HEK293 (cell line): Measurements from ENCODE around the gene ARHGEF4.

ENCODE experiments used
- CTCF ChIA-PET: fragments of 350-600 bp; formaldehyde crosslinking; extraction: SDS; loops from one replicate; lab custom pipeline; 2021; ENCODE audit warnings: antibody characterized with exemption; lab: Yijun Ruan, JAX
- POLR2A ChIA-PET: fragments of 300-600 bp; formaldehyde crosslinking; extraction: SDS; loops from one replicate; lab custom pipeline; 2020; ENCODE audit warnings: antibody characterized with exemption, inconsistent platforms; lab: Yijun Ruan, JAX
- H3K27ac ChIP-seq: fragments of 200-500 bp; sonication (Bioruptor generic); 2 replicates; pipeline ENCODE4 v1.5.1; 2014; ENCODE audit warnings: low read depth, low read length, control low read depth, inconsistent platforms; ENCODE audit errors: extremely low read depth
- H3K36me3 ChIP-seq, 2 experiments: fragments of 200-500 bp in 1 of 2; sonication (Bioruptor generic) in 1 of 2; 1 replicate in 1 of 2; 2 replicates in 1 of 2; pipeline ENCODE4 v1.5.1; 2014 to 2017; ENCODE audit warnings: inconsistent platforms in 2 of 2, low read length in 2 of 2; ENCODE audit not compliant: control insufficient read depth in 2 of 2, insufficient read depth in 1 of 2
- H3K4me1 ChIP-seq: fragments of 200-500 bp; sonication (Bioruptor generic); 2 replicates; pipeline ENCODE4 v1.5.1; 2014; ENCODE audit warnings: mild to moderate bottlenecking, low read length, inconsistent platforms; ENCODE audit not compliant: control insufficient read depth, insufficient read depth
- H3K4me3 ChIP-seq: 2 replicates; pipeline ENCODE4 v1.5.1; 2011; ENCODE audit warnings: low read depth, mild to moderate bottlenecking, control low read depth, low read length, moderate library complexity
- H3K9me3 ChIP-seq: fragments of 200-500 bp; sonication (Bioruptor generic); 2 replicates; pipeline ENCODE4 v1.5.1; 2014; ENCODE audit warnings: low read depth, low read length, inconsistent platforms; ENCODE audit not compliant: control insufficient read depth, insufficient read depth
- ATF2 ChIP-seq: fragments of 450-650 bp; formaldehyde crosslinking; IDR thresholded peaks from 2 replicates; pipeline ENCODE4 v1.5.1; 2016; ENCODE audit warnings: missing biosample characterization, missing genetic modification characterization, low read depth
- CTCF ChIP-seq: fragments of 450-650 bp; formaldehyde crosslinking; IDR thresholded peaks from 2 replicates; pipeline ENCODE4 v1.5.1; 2016; ENCODE audit warnings: missing biosample characterization, missing genetic modification characterization
- HOXC10 ChIP-seq: sonication (generic); formaldehyde crosslinking; IDR thresholded peaks from 2 replicates; pipeline ENCODE4 v1.8.1; 2023; ENCODE audit warnings: mild to moderate bottlenecking, missing genetic modification reagents
- KLF1 ChIP-seq: fragments of 450-650 bp; formaldehyde crosslinking; IDR thresholded peaks from 2 replicates; pipeline ENCODE4 v1.5.1; 2016; ENCODE audit warnings: missing biosample characterization, missing genetic modification characterization
- SP2 ChIP-seq: fragments of 450-650 bp; formaldehyde crosslinking; IDR thresholded peaks from 2 replicates; pipeline ENCODE4 v1.5.1; 2016; ENCODE audit warnings: missing biosample characterization, missing genetic modification characterization
- TCF7L2 ChIP-seq: IDR thresholded peaks from 2 replicates; pipeline ENCODE4 v1.6.1; 2011; ENCODE audit warnings: low read depth, mild to moderate bottlenecking, inconsistent platforms, low read length, moderate library complexity, borderline replicate concordance
- ZBTB21 ChIP-seq: fragments of 450-650 bp; formaldehyde crosslinking; IDR thresholded peaks from 2 replicates; pipeline ENCODE4 v1.5.1; 2017; ENCODE audit warnings: missing biosample characterization, missing genetic modification characterization
- ZFP69B ChIP-seq: fragments of 450-650 bp; formaldehyde crosslinking; IDR thresholded peaks from 2 replicates; pipeline ENCODE4 v1.5.1; 2016; ENCODE audit warnings: missing biosample characterization, missing genetic modification characterization
- ZNF140 ChIP-seq: fragments of 450-650 bp; formaldehyde crosslinking; IDR thresholded peaks from 2 replicates; pipeline ENCODE4 v1.5.1; 2016; ENCODE audit warnings: missing biosample characterization, missing genetic modification characterization
- ZNF214 ChIP-seq: fragments of 450-650 bp; formaldehyde crosslinking; IDR thresholded peaks from 2 replicates; pipeline ENCODE4 v1.5.1; 2017; ENCODE audit warnings: missing biosample characterization, mild to moderate bottlenecking, missing genetic modification characterization, borderline replicate concordance
- ZNF223 ChIP-seq: fragments of 450-650 bp; formaldehyde crosslinking; IDR thresholded peaks from 2 replicates; pipeline ENCODE4 v1.5.1; 2016; ENCODE audit warnings: missing biosample characterization, missing genetic modification characterization
- ZNF311 ChIP-seq: fragments of 450-650 bp; formaldehyde crosslinking; IDR thresholded peaks from 2 replicates; pipeline ENCODE4 v1.5.1; 2017; ENCODE audit warnings: missing biosample characterization, missing genetic modification characterization, borderline replicate concordance
- ZNF394 ChIP-seq: fragments of 450-650 bp; formaldehyde crosslinking; IDR thresholded peaks from 2 replicates; pipeline ENCODE4 v1.5.1; 2016; ENCODE audit warnings: missing biosample characterization, missing genetic modification characterization, mild to moderate bottlenecking, moderate library complexity, borderline replicate concordance
- ZNF473 ChIP-seq: fragments of 450-650 bp; formaldehyde crosslinking; IDR thresholded peaks from 2 replicates; pipeline ENCODE4 v1.5.1; 2017; ENCODE audit warnings: missing biosample characterization, missing genetic modification characterization
- ZNF514 ChIP-seq: fragments of 450-650 bp; formaldehyde crosslinking; IDR thresholded peaks from 2 replicates; pipeline ENCODE4 v1.5.1; 2016; ENCODE audit warnings: missing biosample characterization, missing genetic modification characterization
- ZNF549 ChIP-seq: fragments of 450-650 bp; IDR thresholded peaks from 2 replicates; pipeline ENCODE4 v1.5.1; 2018; ENCODE audit warnings: missing biosample characterization, missing genetic modification characterization, mild to moderate bottlenecking, inconsistent platforms, moderate library complexity
- ZNF585B ChIP-seq: fragments of 450-650 bp; formaldehyde crosslinking; IDR thresholded peaks from 2 replicates; pipeline ENCODE4 v1.5.1; 2016; ENCODE audit warnings: missing biosample characterization, missing genetic modification characterization
- ZNF610 ChIP-seq: fragments of 450-650 bp; formaldehyde crosslinking; IDR thresholded peaks from 2 replicates; pipeline ENCODE4 v1.5.1; 2016; ENCODE audit warnings: missing biosample characterization, missing genetic modification characterization, borderline replicate concordance
- ZNF623 ChIP-seq: fragments of 450-650 bp; formaldehyde crosslinking; IDR thresholded peaks from 2 replicates; pipeline ENCODE4 v1.5.1; 2016; ENCODE audit warnings: missing biosample characterization, missing genetic modification characterization
- ZNF639 ChIP-seq: fragments of 450-650 bp; formaldehyde crosslinking; IDR thresholded peaks from 2 replicates; pipeline ENCODE4 v1.5.1; 2016; ENCODE audit warnings: missing biosample characterization, missing genetic modification characterization
- ZNF658 ChIP-seq: fragments of 450-650 bp; formaldehyde crosslinking; IDR thresholded peaks from 2 replicates; pipeline ENCODE4; 2016; ENCODE audit warnings: missing biosample characterization, missing genetic modification characterization
- ZNF664 ChIP-seq: fragments of 450-650 bp; formaldehyde crosslinking; IDR thresholded peaks from 2 replicates; pipeline ENCODE4 v1.5.1; 2016; ENCODE audit warnings: missing biosample characterization, missing genetic modification characterization
- ZNF792 ChIP-seq: fragments of 450-650 bp; formaldehyde crosslinking; IDR thresholded peaks from 2 replicates; pipeline ENCODE4 v1.5.1; 2016; ENCODE audit warnings: missing biosample characterization, missing genetic modification characterization
- ZNF830 ChIP-seq: fragments of 450-650 bp; IDR thresholded peaks from 2 replicates; pipeline ENCODE4 v1.5.0; 2018; ENCODE audit warnings: missing biosample characterization, missing genetic modification characterization, low read depth, mild to moderate bottlenecking, moderate library complexity

The ARHGEF4 gene

GRCh38 chr2:130915149-130915548 is 78.4 kb downstream of the ARHGEF4 start:
- CTCF ChIA-PET: no interaction called here
- no peak overlapping the region for H3K4me3 ChIP-seq
- no peaks in the 10 kb centered on the region for H3K4me1 ChIP-seq
- H3K9me3 ChIP-seq: no peaks in the 10 kb centered on the region
- POLR2A ChIA-PET: no interaction called here
- H3K27ac ChIP-seq: no peak overlapping the region
- H3K36me3 ChIP-seq: no peaks in the 10 kb centered on the region
- TF ChIP-seq ZFP69B (tag by site-specific recombination) (no peak), ZNF214 (tag by site-specific recombination) (no peak), ZBTB21 (tag by site-specific recombination) (no peak), ZNF394 (tag by site-specific recombination) (no peak), ZNF623 (tag by site-specific recombination) (no peak)

- Histone ChIP-seq H3K4me3 (no peak overlapping the region), H3K4me1 (no peaks in the 10 kb centered on the region), H3K9me3 (no peaks in the 10 kb centered on the region), H3K36me3 (no peaks in the 10 kb centered on the region), H3K27ac (no peak overlapping the region)
- CTCF ChIA-PET: no interaction called here
- no peak for TF ChIP-seq ZNF311
- POLR2A ChIA-PET: no interaction called here
Observed at GRCh38 chr2:130915595-130916437, 79.1 kb downstream of the ARHGEF4 start.

- Histone ChIP-seq H3K4me3 (no peak overlapping the region), H3K9me3 (no peaks in the 10 kb centered on the region), H3K27ac (no peak overlapping the region), H3K4me1 (no peaks in the 10 kb centered on the region), H3K36me3 (no peaks in the 10 kb centered on the region)
- no peak for TF ChIP-seq HOXC10 (CRISPR knock-in tag)
- no peak for TF ChIP-seq ZNF140 (tag by site-specific recombination)
- TF ChIP-seq ZNF514 (tag by site-specific recombination): no peak
- TF ChIP-seq ZNF394 (tag by site-specific recombination): no peak
- no peak for TF ChIP-seq ZNF610
- CTCF ChIA-PET: no interaction called here
- POLR2A ChIA-PET: no interaction called here
Observed at GRCh38 chr2:130916438-130916705, 79.7 kb downstream of the ARHGEF4 start.

- TF ChIP-seq KLF1 (no peak), ZNF514 (tag by site-specific recombination) (no peak), CTCF (tag by site-specific recombination) (no peak), ZNF473 (tag by site-specific recombination) (no peak), ATF2 (tag by site-specific recombination) (no peak), ZNF623 (tag by site-specific recombination) (no peak), TCF7L2 (no peak), ZNF223 (tag by site-specific recombination) (no peak), ZNF585B (tag by site-specific recombination) (no peak), ZNF792 (no peak), ZNF830 (no peak), ZNF549 (tag by site-specific recombination) (no peak), ZNF639 (tag by site-specific recombination) (no peak), SP2 (no peak), ZNF658 (tag by site-specific recombination) (no peak), ZNF664 (tag by site-specific recombination) (no peak)
- ChIA-PET CTCF (interaction anchor here (0.6 to 1.2 kb wide), 3 partner anchors 44 to 120 kb away, joined by 3 to 6 read pairs (median 3); no protein-coding TSS in a partner anchor), POLR2A (no interaction called here)
- Histone ChIP-seq H3K36me3 (no peaks in the 10 kb centered on the region), H3K9me3 (no peaks in the 10 kb centered on the region), H3K4me3 (no peak overlapping the region), H3K4me1 (no peaks in the 10 kb centered on the region), H3K27ac (no peak overlapping the region)
Observed at GRCh38 chr2:130917006-130917688, 80.4 kb downstream of the ARHGEF4 start.
